GM12874 (cell line): ENCODE results near the gene SLC8A1.

Experiments used
- TF ChIP-seq, protein P1 (sequence below): IDR thresholded peaks from 2 replicates; pipeline ENCODE4 v1.5.1; 2011; ENCODE audit warnings: low read depth, mild to moderate bottlenecking, control low read depth, low read length, moderate library complexity; ENCODE audit not compliant: insufficient read depth

SLC8A1 gene

GRCh38 chr2:40127146-40127545 lies 324.7 kb downstream of the SLC8A1 start:
- TF ChIP-seq, protein P1, sequence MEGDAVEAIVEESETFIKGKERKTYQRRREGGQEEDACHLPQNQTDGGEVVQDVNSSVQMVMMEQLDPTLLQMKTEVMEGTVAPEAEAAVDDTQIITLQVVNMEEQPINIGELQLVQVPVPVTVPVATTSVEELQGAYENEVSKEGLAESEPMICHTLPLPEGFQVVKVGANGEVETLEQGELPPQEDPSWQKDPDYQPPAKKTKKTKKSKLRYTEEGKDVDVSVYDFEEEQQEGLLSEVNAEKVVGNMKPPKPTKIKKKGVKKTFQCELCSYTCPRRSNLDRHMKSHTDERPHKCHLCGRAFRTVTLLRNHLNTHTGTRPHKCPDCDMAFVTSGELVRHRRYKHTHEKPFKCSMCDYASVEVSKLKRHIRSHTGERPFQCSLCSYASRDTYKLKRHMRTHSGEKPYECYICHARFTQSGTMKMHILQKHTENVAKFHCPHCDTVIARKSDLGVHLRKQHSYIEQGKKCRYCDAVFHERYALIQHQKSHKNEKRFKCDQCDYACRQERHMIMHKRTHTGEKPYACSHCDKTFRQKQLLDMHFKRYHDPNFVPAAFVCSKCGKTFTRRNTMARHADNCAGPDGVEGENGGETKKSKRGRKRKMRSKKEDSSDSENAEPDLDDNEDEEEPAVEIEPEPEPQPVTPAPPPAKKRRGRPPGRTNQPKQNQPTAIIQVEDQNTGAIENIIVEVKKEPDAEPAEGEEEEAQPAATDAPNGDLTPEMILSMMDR, result no peak

DNA sequence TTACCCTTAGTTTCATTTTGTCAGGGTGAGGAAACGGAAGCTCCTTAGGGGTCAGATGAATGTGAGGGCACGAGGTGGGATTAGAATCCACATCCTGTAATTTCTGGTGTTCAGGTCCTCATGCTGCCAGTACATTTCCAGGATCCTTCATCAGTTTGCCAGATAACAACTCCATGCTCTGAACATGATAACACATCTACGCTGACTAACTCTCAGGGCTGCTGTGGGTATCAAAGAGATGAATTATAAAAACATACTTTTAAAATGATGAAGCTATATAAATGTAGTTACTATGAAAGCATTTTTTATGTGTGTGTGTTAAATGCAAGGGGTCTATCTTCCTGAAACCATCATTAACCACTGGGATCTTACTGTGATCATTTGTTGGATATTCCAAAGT lies 325.9 kb downstream of the SLC8A1 start:
- TF ChIP-seq, protein P1, result no peak

DNA sequence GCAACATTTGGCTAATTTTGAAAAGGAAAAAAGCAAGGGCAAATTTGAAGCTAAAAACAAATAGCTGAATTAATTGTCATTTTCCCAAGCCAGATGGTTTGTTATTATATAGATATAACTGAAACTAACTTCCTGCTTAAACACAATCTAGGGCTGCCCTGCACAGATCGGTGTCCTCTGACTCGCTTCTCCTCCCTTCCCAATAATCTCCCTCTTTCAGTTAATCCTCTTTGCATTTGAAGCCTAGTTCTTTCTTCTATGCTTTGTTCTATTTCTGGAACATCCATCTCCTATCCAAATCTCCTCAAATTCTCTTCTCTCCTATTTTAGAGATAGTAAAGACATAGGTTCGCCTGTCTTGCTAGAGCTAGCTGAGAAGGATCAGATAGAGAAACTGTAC lies 328.1 kb downstream of the SLC8A1 start:
- TF ChIP-seq, protein P1, result no peak

GRCh38 chr2:40123326-40123725 lies 328.6 kb downstream of the SLC8A1 start:
- TF ChIP-seq, protein P1, result no peak

DNA sequence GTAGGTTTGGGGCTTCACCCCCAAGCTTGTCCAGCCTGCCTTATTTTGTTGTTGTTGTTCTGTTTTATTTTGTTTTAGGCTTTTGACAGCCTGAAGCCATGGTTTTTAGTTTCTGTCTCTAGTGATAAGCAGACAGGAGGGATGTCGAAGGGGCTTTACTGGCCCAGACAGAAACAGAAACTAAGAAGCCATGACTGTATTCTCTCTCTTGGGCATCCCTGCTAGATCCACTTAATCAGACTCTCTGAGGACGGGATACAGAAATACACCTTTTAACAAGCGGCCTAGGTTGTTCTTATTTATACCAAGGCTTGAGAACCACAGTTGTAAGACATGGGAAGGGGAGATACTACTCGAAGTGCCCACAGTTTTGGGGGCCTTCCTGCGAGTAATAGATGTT lies 330.9 kb downstream of the SLC8A1 start:
- TF ChIP-seq, protein P1, result no peak

GRCh38 chr2:40120026-40120425 lies 331.9 kb downstream of the SLC8A1 start:
- TF ChIP-seq, protein P1, result no peak

DNA sequence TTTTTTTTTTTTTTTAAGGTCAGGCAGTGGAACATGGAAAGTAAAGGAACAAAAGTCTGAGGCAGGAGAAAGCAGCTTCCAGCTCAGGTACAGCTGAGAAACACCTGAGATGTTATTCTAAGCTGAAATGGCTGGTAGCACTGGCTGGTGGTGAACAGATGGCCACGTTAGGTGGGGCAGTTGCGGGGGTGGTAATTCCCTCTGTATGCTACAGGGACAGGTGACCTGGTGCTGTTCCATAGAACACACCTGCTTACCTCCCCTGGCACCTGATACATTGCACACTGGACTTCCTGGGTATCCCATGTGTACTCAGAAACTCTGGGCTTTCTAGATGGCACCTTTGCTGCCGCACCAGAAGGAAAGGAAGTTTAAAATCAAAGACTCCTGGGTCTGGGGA lies 333.3 kb downstream of the SLC8A1 start:
- TF ChIP-seq, protein P1, result no peak

DNA sequence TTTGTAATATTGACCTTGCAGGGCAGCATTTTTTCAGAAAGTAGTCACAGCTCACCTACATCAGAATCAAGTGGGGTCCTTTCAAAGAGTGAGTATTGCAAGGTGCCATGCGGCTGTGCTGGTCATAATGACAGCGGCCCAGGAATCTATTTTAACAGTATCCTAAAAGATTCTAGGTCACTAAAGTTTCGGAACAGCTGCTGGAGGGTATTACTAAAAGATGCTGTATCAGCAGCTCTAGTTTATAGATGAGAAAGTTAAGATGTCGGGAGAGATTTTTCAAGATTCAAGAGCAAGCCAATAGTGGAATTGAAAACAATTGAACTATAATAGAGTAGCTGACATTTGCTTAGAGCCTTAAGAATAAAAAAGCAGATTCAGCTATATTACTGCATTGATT lies 336.0 kb downstream of the SLC8A1 start:
- TF ChIP-seq, protein P1, result no peak
